Testis (tissue), 3 donors: Measurements from ENCODE around the gene THUMPD2. TPM values are rescaled to one million over a fixed set of nuclear protein-coding genes. Genes with fewer than 3 reads are reported as not detected.

Experiments used
- DNase-seq: peaks from one replicate; pipeline ENCODE4 v3.0.0-alpha.2; 2019
- H3K27ac ChIP-seq, 2 donors: fragments of 200-600 bp; sonication (generic); one replicate each; pipeline ENCODE4 v1.5.1; 2019
- H3K27me3 ChIP-seq: fragments of 200-600 bp; sonication (generic); one replicate; pipeline ENCODE4 v1.5.1; 2019
- H3K36me3 ChIP-seq: fragments of 200-600 bp; sonication (generic); one replicate; pipeline ENCODE4 v1.5.1; 2017; ENCODE audit warnings: low read depth; ENCODE audit errors: missing control alignments
- H3K4me1 ChIP-seq: fragments of 200-600 bp; sonication (generic); one replicate; pipeline ENCODE4 v1.5.1; 2019
- H3K4me3 ChIP-seq, 2 donors: fragments of 200-600 bp; sonication (generic); one replicate each; pipeline ENCODE4 v1.5.1; 2017 to 2019
- H3K9me3 ChIP-seq: fragments of 200-600 bp; sonication (generic); one replicate; pipeline ENCODE4 v1.5.1; 2017
- CTCF ChIP-seq, 3 experiments: fragments of 450-650 bp in 2 of 3; fragments of 200-600 bp in 1 of 3; sonication (generic) in 1 of 3; IDR thresholded peaks; one replicate each; pipeline ENCODE4 v1.5.1; 2016 to 2019; ENCODE audit warnings: antibody characterized with exemption in 3 of 3, mild to moderate bottlenecking in 2 of 3, moderate library complexity in 1 of 3
- POLR2A ChIP-seq: fragments of 450-650 bp; IDR thresholded peaks from one replicate; pipeline ENCODE4 v1.6.1; 2017; ENCODE audit warnings: antibody characterized with exemption, mild to moderate bottlenecking, moderate library complexity
- WGBS, 2 donors: methylation state at CpG; one replicate each; pipeline ENCODE4 v1.1.5; 2018; 5-methylcytosine and 5-hydroxymethylcytosine counted together
- intact Hi-C: fragments of 100-400 bp; cut with DNase I; formaldehyde crosslinking; loops from one replicate; pipeline ENCODE4 v1.15.1; 2023; ENCODE audit warnings: low total_unique reads
- polyA plus RNA-seq: library from polyadenylated mRNA; stranded (reverse); fragments of 350-450 nt; fragmentation: Illumina TruSeq; extraction: RNeasy Lipid Tissue Mini Kit (QIAGEN cat#74804); gene quantifications from one replicate; pipeline ENCODE4 v1.2.3, GENCODE V29; 2014; ENCODE audit warnings: low read depth, low replicate concordance; ENCODE audit not compliant: insufficient read depth
- total RNA-seq, 2 donors: library from RNA; depleted of rRNA; stranded (reverse); fragments of >200 nt; gene quantifications; one replicate each; pipeline ENCODE4 v1.2.3, GENCODE V29; 2016

The THUMPD2 gene
- total and polyA plus RNA-seq, 3 donors from 2014 or later, result 3.8 to 16.6 (median 15.4) TPM

- 95 to 98% methylated on average over 1 of the region's 1 CpG for WGBS, 2 donors
- intact Hi-C loops, result no loop called here
- Histone ChIP-seq H3K4me3 (no peak overlapping the region), H3K4me1 (no peaks in the 10 kb centered on the region), H3K9me3 (no peaks in the 10 kb centered on the region), H3K27me3 (no peaks in the 10 kb centered on the region), H3K36me3 (no peaks in the 10 kb centered on the region), H3K27ac (no peak overlapping the region)
- DNase-seq, result no peak
- TF ChIP-seq CTCF (IDR thresholded peaks at IDR 0.05), result no peak
- TF ChIP-seq POLR2A, result no peak
These were observed 72.7 kb downstream of the THUMPD2 start for GRCh38 chr2:39706312-39706711.

- no peak for DNase-seq
- no peak overlapping the region for H3K27ac ChIP-seq
- no peak overlapping the region for H3K4me3 ChIP-seq
- no peaks in the 10 kb centered on the region for H3K27me3 ChIP-seq
- H3K9me3 ChIP-seq, result no peaks in the 10 kb centered on the region
- H3K4me1 ChIP-seq, result no peaks in the 10 kb centered on the region
- WGBS, 2 donors, result 56 to 67% methylated on average over 4 of the region's 4 CpGs
- H3K36me3 ChIP-seq, result no peaks in the 10 kb centered on the region
- TF ChIP-seq CTCF (IDR thresholded peaks at IDR 0.05), result no peak
- no peak for TF ChIP-seq POLR2A
- intact Hi-C loops, result no loop called here
These were observed 73.4 kb downstream of the THUMPD2 start for GRCh38 chr2:39705638-39706037.

- no peaks in the 10 kb centered on the region for H3K9me3 ChIP-seq
- no peak overlapping the region for H3K4me3 ChIP-seq
- DNase-seq, result no peak
- no peaks in the 10 kb centered on the region for H3K27me3 ChIP-seq
- H3K4me1 ChIP-seq, result no peaks in the 10 kb centered on the region
- TF ChIP-seq POLR2A (no peak), CTCF (IDR thresholded peaks at IDR 0.05) (no peak)
- WGBS, 2 donors, result 83 to 87% methylated on average over 3 of the region's 3 CpGs
- no peak overlapping the region for H3K27ac ChIP-seq
- H3K36me3 ChIP-seq, result no peaks in the 10 kb centered on the region
- intact Hi-C loops, result no loop called here
These were observed 74.5 kb downstream of the THUMPD2 start for GRCh38 chr2:39704540-39704939.

- no peaks in the 10 kb centered on the region for H3K36me3 ChIP-seq
- H3K27me3 ChIP-seq, result no peaks in the 10 kb centered on the region
- H3K27ac ChIP-seq, result no peak overlapping the region
- H3K9me3 ChIP-seq, result no peaks in the 10 kb centered on the region
- no peaks in the 10 kb centered on the region for H3K4me1 ChIP-seq
- H3K4me3 ChIP-seq, result no peak overlapping the region
- WGBS, 2 donors, result 67 to 79% methylated on average over 3 of the region's 3 CpGs
- no peak for DNase-seq
- intact Hi-C loops, result no loop called here
- TF ChIP-seq CTCF (IDR thresholded peaks at IDR 0.05), result no peak
- TF ChIP-seq POLR2A, result no peak
These were observed 75.7 kb downstream of the THUMPD2 start for GRCh38 chr2:39703181-39703872.

- 95 to 100% methylated on average over 1 of the region's 1 CpG for WGBS, 2 donors
- DNase-seq, result no peak
- no peak for TF ChIP-seq CTCF (IDR thresholded peaks at IDR 0.05)
- no peak for TF ChIP-seq POLR2A
- intact Hi-C loops, result no loop called here
- Histone ChIP-seq H3K4me1 (no peaks in the 10 kb centered on the region), H3K4me3 (no peak overlapping the region), H3K27me3 (no peaks in the 10 kb centered on the region), H3K9me3 (no peaks in the 10 kb centered on the region), H3K27ac (no peak overlapping the region), H3K36me3 (no peaks in the 10 kb centered on the region)
These were observed 77.9 kb downstream of the THUMPD2 start for GRCh38 chr2:39701137-39701536.
